Astrocyte (in vitro differentiated cells and primary cell): Measurements from ENCODE around the gene TMEM74B.

ENCODE experiments used
- EZH2 ChIP-seq: IDR thresholded peaks from 2 replicates; pipeline ENCODE4 v1.6.1; 2012; ENCODE audit warnings: mild to moderate bottlenecking, low read length, inconsistent platforms; ENCODE audit not compliant: insufficient read depth
- TF ChIP-seq, protein P1 (sequence below): IDR thresholded peaks from 2 replicates; pipeline ENCODE4 v1.5.1; 2011; ENCODE audit warnings: low read depth, mild to moderate bottlenecking, inconsistent platforms, low read length, moderate library complexity; ENCODE audit not compliant: insufficient read depth

DNA sequence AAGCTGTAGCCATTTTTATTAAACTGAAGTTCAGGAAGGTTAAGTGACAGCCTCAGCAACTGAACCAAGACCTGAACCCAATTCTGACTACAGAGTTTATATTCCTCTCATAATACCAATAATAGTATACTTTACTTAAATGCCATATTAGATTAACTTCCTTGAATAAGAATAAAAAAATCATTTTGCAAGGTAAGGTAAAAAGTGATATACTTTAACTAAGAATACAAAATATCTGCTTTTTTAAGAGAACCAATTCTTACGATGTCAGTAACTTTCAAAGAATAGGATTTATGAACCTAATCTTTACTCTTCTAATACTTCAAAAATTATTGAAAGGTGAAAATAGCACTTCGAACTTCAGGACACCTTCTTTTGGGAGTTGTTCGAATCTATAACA lies 44.8 kb upstream of the TMEM74B start:
- TF ChIP-seq, protein P1, sequence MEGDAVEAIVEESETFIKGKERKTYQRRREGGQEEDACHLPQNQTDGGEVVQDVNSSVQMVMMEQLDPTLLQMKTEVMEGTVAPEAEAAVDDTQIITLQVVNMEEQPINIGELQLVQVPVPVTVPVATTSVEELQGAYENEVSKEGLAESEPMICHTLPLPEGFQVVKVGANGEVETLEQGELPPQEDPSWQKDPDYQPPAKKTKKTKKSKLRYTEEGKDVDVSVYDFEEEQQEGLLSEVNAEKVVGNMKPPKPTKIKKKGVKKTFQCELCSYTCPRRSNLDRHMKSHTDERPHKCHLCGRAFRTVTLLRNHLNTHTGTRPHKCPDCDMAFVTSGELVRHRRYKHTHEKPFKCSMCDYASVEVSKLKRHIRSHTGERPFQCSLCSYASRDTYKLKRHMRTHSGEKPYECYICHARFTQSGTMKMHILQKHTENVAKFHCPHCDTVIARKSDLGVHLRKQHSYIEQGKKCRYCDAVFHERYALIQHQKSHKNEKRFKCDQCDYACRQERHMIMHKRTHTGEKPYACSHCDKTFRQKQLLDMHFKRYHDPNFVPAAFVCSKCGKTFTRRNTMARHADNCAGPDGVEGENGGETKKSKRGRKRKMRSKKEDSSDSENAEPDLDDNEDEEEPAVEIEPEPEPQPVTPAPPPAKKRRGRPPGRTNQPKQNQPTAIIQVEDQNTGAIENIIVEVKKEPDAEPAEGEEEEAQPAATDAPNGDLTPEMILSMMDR, result no peak
- TF ChIP-seq EZH2, result no peak
